IPS-NIHi7 (cell line): ENCODE results near the gene GLIS1.

ENCODE experiments used
- DNase-seq: peaks from one replicate; pipeline ENCODE4 v3.0.0; 2012; ENCODE audit warnings: mixed read lengths; ENCODE audit errors: extremely low spot score

The GLIS1 gene

GRCh38 chr1:53718443-53718842 is 20.5 kb downstream of the GLIS1 start:
- no peak for DNase-seq

DNA sequence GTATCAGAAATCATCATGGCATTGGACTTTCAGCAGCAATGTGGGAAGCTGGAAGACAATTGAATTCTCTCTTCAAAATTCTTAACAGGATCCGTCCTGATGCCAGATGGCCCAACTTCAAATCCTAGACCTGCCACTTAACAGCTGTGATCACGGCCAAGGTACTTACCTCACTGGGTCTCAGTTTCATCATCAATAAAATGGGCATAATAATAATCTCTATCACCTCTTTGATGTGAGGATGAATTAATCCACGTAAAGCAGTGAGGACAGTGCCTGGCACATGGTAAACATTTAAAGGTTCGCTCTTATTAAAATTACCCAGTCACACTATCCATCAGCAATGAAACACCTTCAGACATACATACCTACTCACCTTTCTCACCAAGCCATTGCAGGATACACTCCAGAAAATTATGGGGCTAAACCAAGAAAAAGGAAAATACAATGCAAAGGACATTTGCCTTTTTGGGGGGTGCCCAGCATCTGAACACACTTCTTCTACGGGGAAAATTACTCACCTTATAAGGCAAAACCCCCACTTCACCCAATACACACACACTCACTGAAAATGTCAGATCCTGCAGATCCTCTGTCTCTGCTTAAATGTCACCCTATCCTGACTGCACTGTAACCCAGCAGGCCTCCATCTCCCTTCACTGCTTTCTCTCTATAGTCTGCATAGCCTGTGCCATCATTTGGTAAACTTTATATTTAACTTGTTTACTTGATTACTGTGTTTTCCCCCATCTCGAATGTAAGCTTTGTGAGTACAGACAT is 21.7 kb downstream of the GLIS1 start:
- no peak for DNase-seq

- no peak for DNase-seq
These were observed 22.8 kb downstream of the GLIS1 start for GRCh38 chr1:53716150-53716549.

- DNase-seq = peak; percentile 84
These were observed 23.5 kb downstream of the GLIS1 start for GRCh38 chr1:53715478-53715877.

DNA sequence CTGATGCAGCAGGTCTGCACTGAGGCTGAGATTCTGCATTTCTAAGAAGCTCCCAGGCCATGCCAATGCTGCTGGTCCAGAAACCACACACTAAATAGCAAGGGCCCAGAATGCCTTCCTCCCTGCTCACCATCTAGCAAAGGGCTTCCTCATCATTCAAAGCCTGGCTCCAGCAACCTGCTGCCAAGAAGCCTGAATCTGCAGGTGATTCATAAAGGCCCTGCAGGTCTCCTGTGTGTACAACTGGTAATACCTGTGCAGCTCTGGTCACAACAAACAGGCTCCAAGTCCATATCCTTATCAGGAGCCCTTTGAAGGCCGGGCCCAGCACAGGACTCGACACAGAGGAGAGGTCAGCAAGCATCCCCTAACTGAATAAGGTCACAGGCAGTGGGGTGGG is 26.7 kb downstream of the GLIS1 start:
- no peak for DNase-seq

- DNase-seq = no peak
These were observed 28.4 kb downstream of the GLIS1 start for GRCh38 chr1:53710584-53710983.

- no peak for DNase-seq
These were observed 30.3 kb downstream of the GLIS1 start for GRCh38 chr1:53708687-53709086.

GRCh38 chr1:53706356-53706755 is 32.6 kb downstream of the GLIS1 start:
- no peak for DNase-seq

DNA sequence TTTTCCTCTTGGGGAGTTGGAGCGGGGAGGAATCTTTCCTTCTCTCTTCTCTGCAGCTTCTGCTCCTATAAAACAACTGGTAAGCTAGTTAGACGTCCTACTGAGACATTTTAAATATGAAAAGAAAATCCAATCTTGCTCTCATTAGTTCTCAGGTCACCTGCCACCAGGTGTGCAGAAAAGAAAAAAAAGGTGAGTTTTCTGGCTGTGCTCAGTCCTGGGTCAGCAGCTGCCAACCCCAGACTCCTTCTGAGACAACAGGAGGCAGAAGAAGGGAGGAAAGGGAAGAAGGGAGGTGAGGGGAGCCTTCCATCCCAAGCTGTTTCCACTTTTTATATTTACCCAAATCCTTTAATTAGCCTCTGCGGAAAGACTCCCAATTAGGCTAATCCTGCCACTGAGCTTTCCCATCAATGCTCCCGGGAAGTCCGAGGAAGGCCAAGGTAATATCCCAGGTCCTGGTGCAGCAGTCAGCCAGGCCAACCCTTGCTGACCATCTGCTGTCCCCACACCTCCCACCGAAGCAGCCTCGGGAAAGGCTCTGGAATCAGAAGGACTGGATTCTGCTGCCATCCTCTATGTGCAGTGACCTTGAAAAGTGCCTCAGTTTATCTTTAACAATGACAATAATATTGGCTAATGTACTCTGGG is 33.4 kb downstream of the GLIS1 start:
- no peak for DNase-seq

GRCh38 chr1:53704804-53705445 is 34.0 kb downstream of the GLIS1 start:
- no peak for DNase-seq

GRCh38 chr1:53704304-53704703 is 34.7 kb downstream of the GLIS1 start:
- DNase-seq = no peak

DNA sequence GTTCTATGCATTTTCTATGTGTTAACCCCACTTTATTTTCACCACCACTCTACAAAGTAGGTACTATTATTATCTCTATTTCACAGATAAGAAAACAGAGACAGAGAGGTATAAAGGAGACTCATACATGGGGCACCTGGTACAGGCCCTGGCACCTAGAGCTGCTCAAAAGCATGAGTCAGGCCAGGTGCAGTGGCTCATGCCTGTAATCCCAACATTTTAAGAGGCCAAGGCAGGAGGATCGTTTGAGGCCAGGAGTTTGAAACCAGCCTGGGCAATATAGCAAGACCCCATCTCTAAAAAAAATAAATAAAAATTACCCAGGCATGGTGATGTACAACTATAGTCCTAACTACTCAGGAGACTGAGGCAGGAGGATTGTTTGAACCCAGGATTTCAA is 35.8 kb downstream of the GLIS1 start:
- DNase-seq = no peak

GRCh38 chr1:53702341-53702740 is 36.6 kb downstream of the GLIS1 start:
- no peak for DNase-seq

DNA sequence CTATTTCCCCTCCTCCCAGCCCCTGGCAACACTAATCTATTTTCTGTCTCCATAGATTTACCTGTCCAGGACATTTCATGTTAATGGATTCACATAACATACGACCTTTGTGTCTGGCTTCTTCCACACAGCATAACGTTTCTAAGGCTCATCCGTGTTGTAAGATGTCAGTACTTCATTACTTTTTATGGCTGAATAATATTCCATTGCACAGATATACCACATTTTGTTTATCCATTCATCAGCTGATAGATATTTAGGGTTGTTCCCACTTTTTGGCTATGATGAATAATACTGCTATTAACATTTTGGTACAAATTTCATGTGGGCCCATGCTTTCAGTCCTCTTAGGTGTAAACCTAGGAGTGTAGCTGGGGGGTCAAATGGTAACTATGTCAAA is 38.2 kb downstream of the GLIS1 start:
- no peak for DNase-seq

DNA sequence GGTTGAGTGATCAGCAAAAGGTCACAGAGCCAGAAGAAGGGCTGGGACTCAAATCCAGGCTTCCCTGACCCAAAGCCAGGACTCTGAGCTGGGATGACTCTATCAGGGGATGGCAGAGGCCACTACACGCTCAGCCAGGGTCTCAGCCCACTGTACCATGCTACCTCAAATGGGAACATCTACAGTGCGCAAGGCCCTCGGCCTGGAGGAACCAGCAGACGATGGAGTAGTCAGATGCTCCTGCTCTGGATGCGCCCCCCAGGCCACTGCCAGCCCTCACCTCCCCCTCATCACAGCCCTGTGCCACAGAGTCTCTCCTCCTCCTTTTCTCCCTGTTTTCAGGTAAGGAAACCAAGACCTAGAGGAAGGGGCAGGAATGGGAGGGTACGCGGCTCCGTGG is 39.0 kb downstream of the GLIS1 start:
- DNase-seq = no peak

- no peak for DNase-seq
These were observed 40.5 kb downstream of the GLIS1 start for GRCh38 chr1:53698384-53698980.

DNA sequence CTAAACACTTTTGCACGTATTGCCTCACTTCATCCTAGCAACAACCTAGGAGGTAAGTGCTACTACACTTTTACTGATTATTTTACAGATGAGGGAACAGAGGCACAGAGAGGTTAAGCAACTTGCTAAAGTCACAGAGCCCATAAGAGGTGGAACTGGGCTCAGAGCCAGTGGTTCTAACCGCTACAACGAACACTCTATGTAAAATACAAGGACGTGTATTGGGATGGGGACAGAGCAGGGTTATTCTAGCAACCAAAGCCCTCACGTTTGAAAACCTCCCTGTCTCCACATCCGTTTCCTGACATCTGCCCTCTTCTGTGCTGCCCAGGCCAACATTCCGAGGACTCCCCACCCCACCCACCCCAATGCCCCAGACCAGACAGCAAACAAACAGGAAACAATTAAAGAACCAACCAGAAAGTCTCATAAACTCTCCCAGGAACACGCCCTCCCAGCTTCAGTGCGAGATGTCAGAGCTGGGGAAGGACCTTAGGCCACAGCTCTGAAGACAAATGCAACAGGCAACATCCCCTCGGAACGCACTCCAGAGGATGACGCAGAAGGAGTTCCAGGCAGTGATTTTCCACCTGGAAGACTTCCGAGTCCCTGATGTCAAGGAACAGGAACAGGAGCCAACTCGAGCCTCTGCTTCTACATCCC is 41.1 kb downstream of the GLIS1 start:
- DNase-seq = no peak

- no peak for DNase-seq
These were observed 42.0 kb downstream of the GLIS1 start for GRCh38 chr1:53696990-53697389.

DNA sequence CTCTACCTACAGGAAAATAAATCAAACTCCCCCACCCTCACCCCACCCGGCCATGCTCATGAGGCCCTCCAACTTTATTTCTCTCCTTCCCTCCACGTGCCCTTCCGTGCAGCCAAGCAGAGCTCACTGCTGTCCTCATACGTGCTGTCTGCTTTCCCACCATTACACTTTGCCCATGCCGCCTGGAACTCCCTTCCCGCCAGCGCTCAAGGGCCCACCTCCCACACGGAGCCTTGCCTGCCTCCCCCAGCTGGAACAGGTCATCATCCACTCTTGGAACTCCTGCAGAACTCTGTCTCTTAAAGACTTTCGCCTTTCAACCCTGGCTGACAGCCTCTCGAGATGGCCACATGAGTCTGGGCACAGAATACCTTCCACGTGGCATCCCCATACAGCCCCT is 42.4 kb downstream of the GLIS1 start:
- DNase-seq = no peak

- no peak for DNase-seq
These were observed 42.9 kb downstream of the GLIS1 start for GRCh38 chr1:53696051-53696450.

DNA sequence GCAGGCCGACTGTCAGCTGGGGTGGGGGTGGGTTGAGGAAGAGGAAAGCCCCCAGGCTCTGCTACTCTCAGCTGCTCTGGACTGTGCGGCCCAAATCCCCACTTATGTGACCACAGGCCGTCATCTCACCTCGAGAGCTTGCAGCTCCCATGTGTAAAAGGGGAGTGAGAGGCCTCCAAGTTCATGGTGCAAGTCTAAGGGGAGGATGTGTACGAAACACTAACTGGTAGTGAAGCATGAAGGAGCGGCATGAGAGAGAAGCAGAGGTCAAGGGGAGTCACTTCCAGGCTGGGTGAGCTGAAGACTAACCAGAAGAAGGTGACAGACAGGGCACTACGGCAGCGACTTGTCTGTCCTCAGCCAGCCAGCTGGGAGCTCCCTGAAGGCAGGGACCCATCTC is 43.8 kb downstream of the GLIS1 start:
- DNase-seq = no peak

GRCh38 chr1:53694718-53695091 is 44.3 kb downstream of the GLIS1 start:
- DNase-seq = no peak
